Activated naive CD8-positive, alpha-beta T cell treated with anti-CD3 and anti-CD28 coated beads for 36 hours (primary cell): Measurements from ENCODE around the gene MAPKAP1. TPM values are rescaled to one million over a fixed set of nuclear protein-coding genes. Genes with fewer than 3 reads are reported as not detected.

Source experiments
- DNase-seq: peaks from one replicate; pipeline ENCODE4 v3.0.0; 2021
- H3K27ac Mint-ChIP-seq: one replicate; pipeline ENCODE4 v1.8.0; 2022; ENCODE audit warnings: mild to moderate bottlenecking, moderate library complexity, mixed read lengths
- H3K27me3 Mint-ChIP-seq: one replicate; pipeline ENCODE4 v1.8.0; 2022; ENCODE audit warnings: mild to moderate bottlenecking, mixed read lengths
- H3K36me3 Mint-ChIP-seq: one replicate; pipeline ENCODE4 v1.8.0; 2021; ENCODE audit warnings: mild to moderate bottlenecking, mixed read lengths
- H3K4me1 Mint-ChIP-seq: one replicate; pipeline ENCODE4 v1.8.0; 2021; ENCODE audit warnings: mixed read lengths
- H3K4me3 Mint-ChIP-seq: one replicate; pipeline ENCODE4 v1.8.0; 2022; ENCODE audit warnings: mild to moderate bottlenecking, moderate library complexity, mixed read lengths
- H3K9me3 Mint-ChIP-seq: one replicate; pipeline ENCODE4 v1.8.0; 2022; ENCODE audit warnings: mixed read lengths
- total RNA-seq, 2 experiments: library from RNA; stranded (reverse); gene quantifications; one replicate each; pipeline ENCODE4 v1.2.3, GENCODE V29; 2021

MAPKAP1 gene
- total RNA-seq, 2 experiments from 2014 or later = 91.8 to 92.2 TPM

DNA sequence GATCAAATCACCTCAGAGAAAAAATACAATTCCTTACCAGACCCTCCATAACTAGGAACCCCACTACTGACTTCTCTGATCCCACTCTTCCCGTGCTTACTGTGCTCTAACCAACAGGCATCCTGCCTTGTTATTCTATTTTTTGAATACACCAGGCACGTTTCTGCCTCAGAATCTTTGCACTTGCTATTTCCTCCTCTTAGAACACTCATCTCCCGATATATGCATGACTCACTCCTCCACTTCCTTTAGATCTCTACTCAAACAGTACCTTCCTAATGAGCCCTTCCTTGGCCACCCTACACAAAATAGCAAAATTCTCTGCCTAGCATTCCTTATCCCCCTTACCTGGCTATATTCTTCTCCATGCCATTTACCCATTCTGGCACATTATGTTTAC is 43.9 kb downstream of the MAPKAP1 start:
- H3K4me3 Mint-ChIP-seq = peak overlapping the region; percentile 53
- H3K36me3 Mint-ChIP-seq = peaks cover 26% of the 10 kb centered on the region
- H3K27me3 Mint-ChIP-seq = no peaks in the 10 kb centered on the region
- DNase-seq = no peak
- peaks cover 8% of the 10 kb centered on the region for H3K4me1 Mint-ChIP-seq
- peak overlapping the region; percentile 77 for H3K27ac Mint-ChIP-seq
- no peaks in the 10 kb centered on the region for H3K9me3 Mint-ChIP-seq

DNA sequence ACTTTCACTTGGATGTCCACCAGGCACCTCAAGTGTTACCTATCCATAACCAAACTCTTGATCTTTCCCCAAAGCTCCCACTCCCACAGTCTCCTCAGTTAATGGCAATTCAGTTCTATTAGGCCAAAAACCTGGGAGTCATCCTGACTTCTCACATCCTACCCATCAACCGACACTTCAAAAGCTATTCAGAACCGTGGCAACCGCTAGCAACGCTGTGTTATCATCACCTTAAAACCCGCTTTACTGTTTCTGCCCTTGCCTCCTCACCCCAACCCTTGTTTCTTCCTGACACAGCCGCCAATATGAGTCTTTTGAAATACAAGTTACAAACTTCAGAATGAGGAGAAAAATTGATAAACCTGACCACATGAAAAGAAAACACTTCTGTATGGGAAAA is 46.5 kb downstream of the MAPKAP1 start:
- H3K27ac Mint-ChIP-seq = no peak overlapping the region
- H3K9me3 Mint-ChIP-seq = no peaks in the 10 kb centered on the region
- H3K27me3 Mint-ChIP-seq = no peaks in the 10 kb centered on the region
- peaks cover 24% of the 10 kb centered on the region for H3K36me3 Mint-ChIP-seq
- H3K4me3 Mint-ChIP-seq = no peak overlapping the region
- DNase-seq = no peak
- H3K4me1 Mint-ChIP-seq = peaks cover 10% of the 10 kb centered on the region

DNA sequence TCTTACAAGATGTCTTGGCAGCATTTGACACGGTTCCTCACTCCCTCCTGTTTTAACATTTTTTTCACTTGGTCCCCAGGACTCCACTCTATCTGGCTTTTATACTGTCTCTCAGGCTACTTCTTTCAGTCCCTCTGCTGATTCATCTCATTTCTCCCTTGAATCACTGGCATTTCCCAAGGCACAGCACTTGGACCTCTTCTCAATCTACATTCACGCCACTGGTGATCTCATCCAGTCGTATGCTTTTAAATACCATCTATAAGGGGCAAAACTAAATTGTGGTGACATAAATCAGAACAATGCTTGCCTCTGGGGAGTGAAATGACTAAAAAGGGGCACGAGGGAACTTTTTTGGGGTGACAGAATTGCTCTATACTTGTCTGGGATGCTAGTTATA is 47.1 kb downstream of the MAPKAP1 start:
- H3K27ac Mint-ChIP-seq = no peak overlapping the region
- H3K9me3 Mint-ChIP-seq = no peaks in the 10 kb centered on the region
- no peak overlapping the region for H3K4me3 Mint-ChIP-seq
- no peak for DNase-seq
- no peaks in the 10 kb centered on the region for H3K27me3 Mint-ChIP-seq
- peaks cover 21% of the 10 kb centered on the region for H3K36me3 Mint-ChIP-seq
- H3K4me1 Mint-ChIP-seq = peaks cover 10% of the 10 kb centered on the region

DNA sequence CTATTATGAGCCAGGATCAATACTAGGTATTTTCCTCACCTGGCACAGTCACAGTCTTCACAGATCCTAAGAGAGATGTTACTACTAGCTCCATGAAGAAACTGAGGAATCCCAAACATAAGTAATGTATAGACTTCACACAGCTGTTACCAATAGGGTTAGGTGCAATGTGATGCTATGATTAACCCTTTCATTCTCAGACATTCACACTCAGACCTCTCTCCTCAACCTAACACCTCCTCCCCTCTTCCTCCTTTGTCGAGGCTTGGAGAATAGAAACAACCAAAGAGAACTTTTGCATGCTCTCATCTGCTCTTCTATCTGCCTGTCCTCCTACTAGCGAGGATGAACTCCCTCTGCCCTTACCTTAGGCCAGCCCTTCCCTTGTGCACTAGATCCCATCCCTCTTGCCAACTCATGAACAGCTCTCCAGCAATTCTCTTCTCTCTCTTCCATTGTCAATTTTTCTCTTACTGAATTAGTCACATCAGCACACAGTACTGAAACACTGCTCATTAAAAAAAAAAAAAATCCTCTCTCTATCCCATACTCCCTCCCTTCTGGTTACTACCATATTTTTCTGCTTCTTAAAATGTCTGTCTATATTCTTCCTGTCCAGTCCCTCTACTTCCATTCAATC is 47.7 kb downstream of the MAPKAP1 start:
- Mint-ChIP-seq H3K4me3 (no peak overlapping the region), H3K27ac (no peak overlapping the region), H3K4me1 (peaks cover 10% of the 10 kb centered on the region), H3K9me3 (no peaks in the 10 kb centered on the region), H3K36me3 (peaks cover 21% of the 10 kb centered on the region), H3K27me3 (no peaks in the 10 kb centered on the region)
- DNase-seq = no peak

DNA sequence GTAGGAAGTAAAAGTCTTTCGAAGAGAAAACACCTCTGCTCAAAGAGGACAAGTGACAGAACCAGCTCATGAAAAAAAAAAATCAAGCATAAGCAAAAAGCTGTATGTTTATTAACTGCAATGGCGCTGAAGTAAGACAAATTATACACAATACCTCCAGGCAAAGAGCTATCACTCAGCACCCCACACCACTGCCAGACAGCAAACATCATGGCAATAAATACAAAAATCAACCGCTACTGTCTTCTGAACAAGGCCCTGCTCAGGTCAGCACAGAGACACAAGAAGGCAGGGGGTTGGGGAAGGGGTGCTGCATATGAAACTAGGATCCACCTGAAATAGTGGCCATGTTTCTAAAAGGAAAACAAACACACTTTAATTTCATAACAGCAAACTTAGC is 50.4 kb downstream of the MAPKAP1 start:
- no peak overlapping the region for H3K4me3 Mint-ChIP-seq
- no peak overlapping the region for H3K27ac Mint-ChIP-seq
- no peak for DNase-seq
- peaks cover 25% of the 10 kb centered on the region for H3K36me3 Mint-ChIP-seq
- H3K4me1 Mint-ChIP-seq = peaks cover 24% of the 10 kb centered on the region
- H3K9me3 Mint-ChIP-seq = no peaks in the 10 kb centered on the region
- no peaks in the 10 kb centered on the region for H3K27me3 Mint-ChIP-seq

DNA sequence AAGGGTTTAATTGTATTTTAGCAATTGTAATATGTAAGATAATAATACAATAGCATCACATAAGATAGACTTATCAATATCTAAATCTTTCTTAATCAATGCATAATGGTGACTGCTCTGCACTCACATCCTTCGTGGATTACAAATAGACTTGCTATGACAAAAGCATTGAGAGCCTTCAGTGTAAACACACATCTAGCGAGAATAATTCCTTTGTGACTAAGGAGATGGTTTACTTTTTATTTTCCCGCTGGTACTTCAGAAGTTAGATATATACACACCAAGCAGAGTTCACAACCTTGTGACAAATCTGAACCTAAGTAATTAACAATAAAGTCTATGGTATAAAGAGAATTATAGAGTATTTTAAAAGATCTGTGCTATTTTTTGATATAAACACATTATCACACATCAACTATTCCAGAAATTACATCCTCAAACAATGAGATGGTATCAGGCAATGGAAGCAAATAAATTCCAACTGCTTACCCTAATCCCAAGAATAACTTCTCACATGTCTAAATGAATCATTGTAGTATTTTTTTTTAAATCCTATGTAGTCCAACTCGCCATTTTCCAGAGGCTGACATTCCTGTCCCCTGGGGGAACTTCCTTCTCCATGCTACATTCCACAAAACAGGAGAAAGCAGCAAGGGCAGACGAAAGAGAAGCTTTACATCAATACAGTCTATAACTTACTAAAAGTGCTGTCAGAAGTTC is 51.2 kb downstream of the MAPKAP1 start:
- Mint-ChIP-seq H3K4me3 (no peak overlapping the region), H3K27ac (no peak overlapping the region), H3K9me3 (no peaks in the 10 kb centered on the region), H3K27me3 (no peaks in the 10 kb centered on the region), H3K4me1 (peaks cover 30% of the 10 kb centered on the region), H3K36me3 (peaks cover 28% of the 10 kb centered on the region)
- DNase-seq = no peak

DNA sequence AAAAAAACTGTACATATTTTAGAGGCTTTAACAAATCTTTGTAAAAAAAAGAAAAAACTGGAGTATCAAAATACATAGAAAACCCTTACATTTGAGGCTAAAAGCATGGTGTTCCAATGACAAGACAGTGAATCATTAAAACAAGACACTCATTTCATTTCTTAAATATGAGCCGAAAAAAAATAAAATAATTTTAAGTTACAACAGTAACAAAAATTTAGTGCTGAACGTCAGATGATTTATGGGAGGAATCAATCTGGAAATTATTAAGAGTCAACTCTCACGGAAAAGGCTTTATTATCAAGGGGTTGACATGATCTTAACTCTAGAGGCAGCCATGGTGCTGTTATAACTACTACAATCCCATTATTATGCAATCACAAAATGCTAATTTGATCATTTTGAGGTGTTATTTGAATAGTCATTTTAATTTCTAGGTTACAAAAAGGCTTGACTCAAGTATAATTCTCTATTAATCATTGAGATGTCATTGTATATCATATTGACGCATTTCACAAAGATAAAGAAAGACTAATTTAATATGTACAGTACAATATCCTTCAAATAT is 51.9 kb downstream of the MAPKAP1 start:
- no peaks in the 10 kb centered on the region for H3K9me3 Mint-ChIP-seq
- H3K4me1 Mint-ChIP-seq = peaks cover 37% of the 10 kb centered on the region
- H3K27ac Mint-ChIP-seq = no peak overlapping the region
- no peaks in the 10 kb centered on the region for H3K27me3 Mint-ChIP-seq
- H3K36me3 Mint-ChIP-seq = peaks cover 34% of the 10 kb centered on the region
- H3K4me3 Mint-ChIP-seq = no peak overlapping the region
- DNase-seq = no peak

DNA sequence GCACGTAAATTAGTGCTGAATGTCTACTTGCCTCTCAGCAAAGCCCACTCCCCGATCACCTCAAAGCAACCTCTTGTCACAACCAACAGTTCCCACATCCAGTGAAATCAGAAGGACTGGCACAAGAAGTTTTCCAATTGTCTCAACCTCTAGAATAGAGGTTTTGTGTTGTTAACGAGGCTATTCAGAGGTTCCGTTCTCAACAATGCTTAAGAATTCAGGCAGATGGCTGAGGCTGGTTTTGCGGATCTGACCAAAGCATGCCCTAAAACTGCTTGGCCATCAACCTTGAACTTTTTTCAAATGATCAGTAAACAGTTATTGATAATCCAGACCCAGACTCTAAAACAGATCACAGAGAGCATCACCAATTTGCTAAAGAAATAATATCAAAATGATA is 52.9 kb downstream of the MAPKAP1 start:
- Mint-ChIP-seq H3K4me3 (no peak overlapping the region), H3K27ac (no peak overlapping the region), H3K9me3 (no peaks in the 10 kb centered on the region), H3K27me3 (no peaks in the 10 kb centered on the region), H3K36me3 (peaks cover 43% of the 10 kb centered on the region), H3K4me1 (peaks cover 47% of the 10 kb centered on the region)
- no peak for DNase-seq

DNA sequence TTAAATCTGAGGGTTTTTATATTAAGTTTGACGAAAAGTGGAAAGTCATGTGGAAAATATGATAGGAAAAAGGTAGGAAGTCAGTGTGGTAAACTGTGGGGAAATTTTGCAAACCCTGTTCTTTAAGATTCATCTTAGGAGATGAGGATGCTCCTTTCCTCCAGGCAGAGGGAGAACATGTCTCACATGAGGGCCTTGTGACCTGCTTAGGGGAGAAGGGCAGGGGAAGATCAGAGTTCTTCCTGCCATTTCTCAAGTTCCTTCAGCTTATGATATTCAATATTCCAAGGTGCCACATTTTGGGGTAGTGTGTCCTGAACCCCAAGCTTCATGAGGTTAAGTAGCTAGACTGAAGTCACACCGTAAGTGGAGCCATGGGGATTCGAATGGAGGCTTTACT is 53.7 kb downstream of the MAPKAP1 start:
- no peaks in the 10 kb centered on the region for H3K27me3 Mint-ChIP-seq
- H3K9me3 Mint-ChIP-seq = no peaks in the 10 kb centered on the region
- DNase-seq = no peak
- peaks cover 54% of the 10 kb centered on the region for H3K4me1 Mint-ChIP-seq
- H3K4me3 Mint-ChIP-seq = no peak overlapping the region
- peaks cover 49% of the 10 kb centered on the region for H3K36me3 Mint-ChIP-seq
- peak overlapping the region; percentile 42 for H3K27ac Mint-ChIP-seq

DNA sequence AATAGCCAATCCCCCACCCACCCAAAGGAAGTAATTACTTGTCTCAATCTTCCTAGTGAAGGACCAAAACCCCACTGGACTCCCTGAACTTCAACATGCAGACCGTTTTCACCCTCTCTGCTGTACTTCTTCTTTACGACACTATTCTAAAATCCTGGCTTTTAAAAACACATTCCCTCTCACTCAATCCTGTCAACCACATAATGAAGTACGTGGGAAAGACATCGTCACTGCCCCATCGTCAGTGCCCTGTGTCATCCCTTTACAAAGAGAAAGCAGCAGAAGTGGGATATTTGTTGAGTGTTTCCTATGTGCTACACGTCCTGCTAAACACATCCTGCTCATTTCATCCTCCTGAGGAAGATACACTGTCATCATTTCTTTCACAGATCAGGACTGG is 54.2 kb downstream of the MAPKAP1 start:
- Mint-ChIP-seq H3K36me3 (peaks cover 51% of the 10 kb centered on the region), H3K4me1 (peaks cover 60% of the 10 kb centered on the region), H3K4me3 (no peak overlapping the region), H3K9me3 (no peaks in the 10 kb centered on the region), H3K27me3 (no peaks in the 10 kb centered on the region), H3K27ac (peak overlapping the region; percentile 42)
- DNase-seq = no peak

DNA sequence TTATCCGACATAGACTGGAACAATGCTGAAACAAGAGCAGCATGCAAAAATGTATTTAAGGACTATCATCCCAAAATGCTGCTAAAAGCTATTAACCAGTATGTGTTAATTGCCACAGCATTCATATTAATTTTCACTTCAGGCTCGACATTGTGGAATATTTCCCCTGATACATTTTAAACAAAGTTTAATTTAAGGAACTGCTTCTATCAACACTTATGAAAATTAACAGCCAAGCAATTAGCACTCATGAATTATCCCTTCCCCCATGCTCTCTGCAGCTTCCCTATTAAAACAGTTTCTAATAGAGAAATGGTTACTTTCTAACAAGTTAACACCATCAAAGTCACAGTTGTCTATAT is 54.8 kb downstream of the MAPKAP1 start:
- H3K4me3 Mint-ChIP-seq = no peak overlapping the region

DNA sequence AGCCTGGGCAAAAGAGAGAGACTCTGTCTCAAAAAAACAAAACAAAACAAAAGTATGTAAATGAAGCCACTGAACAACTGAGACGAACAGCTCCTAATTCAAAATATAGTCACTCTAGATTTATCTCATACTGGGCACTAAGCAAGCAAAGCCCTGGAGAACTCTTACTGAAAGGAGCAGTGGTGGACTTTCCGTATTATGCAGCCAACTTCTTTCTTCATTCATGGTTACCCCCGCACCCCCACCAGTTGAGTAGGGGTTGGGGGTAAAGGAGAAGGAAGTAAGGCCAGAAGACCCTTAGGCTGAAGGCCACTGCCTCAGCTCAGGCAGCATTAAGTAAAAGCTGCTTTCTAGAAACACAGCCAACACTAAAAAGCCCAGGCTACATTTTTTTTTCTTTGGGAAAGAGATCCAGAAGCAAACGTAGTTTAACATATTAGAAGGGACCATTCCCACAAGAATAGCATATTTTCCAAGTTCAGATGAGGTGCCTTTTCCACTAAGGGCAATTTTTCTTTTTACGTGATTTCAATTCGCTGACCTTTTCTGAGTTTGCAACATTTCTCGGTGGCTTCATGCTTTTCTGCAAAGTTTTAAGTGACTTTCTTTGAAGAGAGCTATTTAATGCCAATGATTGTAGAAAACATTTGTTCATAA is 55.3 kb downstream of the MAPKAP1 start:
- H3K4me1 Mint-ChIP-seq = peaks cover 69% of the 10 kb centered on the region
- no peak overlapping the region for H3K4me3 Mint-ChIP-seq
- H3K27ac Mint-ChIP-seq = no peak overlapping the region
- H3K9me3 Mint-ChIP-seq = no peaks in the 10 kb centered on the region
- H3K27me3 Mint-ChIP-seq = no peaks in the 10 kb centered on the region
- H3K36me3 Mint-ChIP-seq = peaks cover 54% of the 10 kb centered on the region
- no peak for DNase-seq

More for the DNA sequence above, 54.8 kb downstream of the MAPKAP1 start:
- Mint-ChIP-seq H3K4me1 (peaks cover 64% of the 10 kb centered on the region), H3K27me3 (no peaks in the 10 kb centered on the region), H3K36me3 (peaks cover 54% of the 10 kb centered on the region), H3K27ac (no peak overlapping the region), H3K9me3 (no peaks in the 10 kb centered on the region)
- DNase-seq = no peak

DNA sequence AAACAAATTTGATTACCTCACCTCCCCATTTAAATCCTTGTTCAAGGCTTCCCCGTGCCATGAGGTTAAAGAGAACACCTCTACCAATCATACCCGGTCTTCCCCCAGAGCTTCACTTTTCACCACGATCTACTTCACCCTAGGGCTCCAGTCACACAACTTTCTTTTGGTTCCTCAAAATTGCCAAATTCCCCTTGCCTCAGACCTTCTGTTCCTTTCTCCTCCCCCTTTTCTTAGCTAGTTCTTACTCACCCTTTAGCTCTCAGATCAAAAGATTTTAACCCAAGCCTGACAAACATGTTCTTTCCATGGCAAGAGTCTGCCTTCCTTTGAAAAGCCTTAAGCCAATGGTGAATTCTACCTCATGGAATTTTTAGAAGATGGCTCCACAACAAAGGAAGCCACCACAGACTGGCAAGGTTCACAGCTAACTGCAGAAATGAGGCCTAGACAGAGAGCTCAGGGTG is 56.7 kb downstream of the MAPKAP1 start:
- Mint-ChIP-seq H3K27me3 (no peaks in the 10 kb centered on the region), H3K9me3 (no peaks in the 10 kb centered on the region), H3K27ac (peak overlapping the region; percentile 90), H3K36me3 (peaks cover 45% of the 10 kb centered on the region), H3K4me3 (peak overlapping the region; percentile 69), H3K4me1 (peaks cover 79% of the 10 kb centered on the region)
- DNase-seq = peak; percentile 28

DNA sequence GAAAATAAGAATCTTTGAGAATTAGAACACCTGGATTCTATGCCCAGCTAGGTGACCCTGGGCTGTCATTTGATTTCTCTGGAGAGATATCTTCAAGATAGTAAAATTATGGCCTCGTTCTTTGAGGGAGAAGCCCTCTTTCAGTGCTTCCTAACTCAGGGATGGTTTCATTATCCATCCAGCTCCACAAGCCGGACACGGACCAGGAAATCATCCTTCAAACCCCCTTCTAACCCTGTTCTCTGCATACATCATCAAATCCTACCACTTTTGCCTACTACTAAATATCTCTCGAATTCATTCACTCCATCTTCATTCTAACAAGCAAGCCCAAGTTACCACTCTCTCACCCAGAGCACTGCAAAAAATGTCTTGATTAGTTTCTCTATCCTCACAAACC is 57.2 kb downstream of the MAPKAP1 start:
- Mint-ChIP-seq H3K4me1 (peaks cover 83% of the 10 kb centered on the region), H3K9me3 (no peaks in the 10 kb centered on the region)

DNA sequence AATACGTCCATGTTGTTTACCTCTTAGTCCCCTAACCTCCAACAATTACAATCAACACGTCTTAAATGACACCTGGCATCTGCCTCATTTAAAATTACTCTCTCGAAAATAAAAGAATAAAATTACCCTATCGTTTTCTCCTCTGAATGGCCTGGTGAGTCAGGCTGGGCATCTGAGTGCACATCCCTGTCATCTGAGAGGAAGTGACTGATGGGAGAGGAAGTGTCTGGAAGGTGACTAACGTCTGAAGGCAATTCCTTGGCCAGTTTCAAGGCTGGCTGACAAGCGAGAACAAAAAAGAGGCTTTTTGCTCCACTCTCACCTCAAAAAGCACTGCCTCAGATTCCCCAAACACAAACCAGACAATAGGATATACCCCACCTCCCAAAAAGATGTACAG is 57.7 kb downstream of the MAPKAP1 start:
- no peaks in the 10 kb centered on the region for H3K9me3 Mint-ChIP-seq
- peaks cover 87% of the 10 kb centered on the region for H3K4me1 Mint-ChIP-seq
- peaks cover 47% of the 10 kb centered on the region for H3K36me3 Mint-ChIP-seq
- peak overlapping the region; percentile 15 for H3K4me3 Mint-ChIP-seq
- no peaks in the 10 kb centered on the region for H3K27me3 Mint-ChIP-seq
- no peak for DNase-seq
- peak overlapping the region; percentile 90 for H3K27ac Mint-ChIP-seq

More for the DNA sequence above, 57.2 kb downstream of the MAPKAP1 start:
- Mint-ChIP-seq H3K27me3 (no peaks in the 10 kb centered on the region), H3K4me3 (peak overlapping the region; percentile 69), H3K36me3 (peaks cover 47% of the 10 kb centered on the region), H3K27ac (peak overlapping the region; percentile 90)
- no peak for DNase-seq
